Neutrophil (primary cell): Measurements from ENCODE around the gene SENP5.
"Not testable (repeated sequence)": the region's sequence is repeated elsewhere in the genome, so short reads cannot be mapped to it uniquely, and the experiment has no call there.

Source experiments
- H3K27ac ChIP-seq: fragments of 200-600 bp; sonication (generic); 2 replicates; pipeline ENCODE4 v1.5.1; 2016; ENCODE audit warnings: mild to moderate bottlenecking, moderate library complexity
- H3K27me3 ChIP-seq: fragments of 200-600 bp; sonication (generic); 2 replicates; pipeline ENCODE4 v1.6.0; 2016; ENCODE audit warnings: mild to moderate bottlenecking
- H3K36me3 ChIP-seq: fragments of 200-600 bp; sonication (generic); 2 replicates; pipeline ENCODE4 v1.5.1; 2017
- H3K4me1 ChIP-seq, 2 experiments: fragments of 200-600 bp in 1 of 2; sonication (generic) in 1 of 2; 1 replicate in 1 of 2; 2 replicates in 1 of 2; pipeline versions ENCODE4 v1.5.1 to v1.6.1; 2013 to 2016; ENCODE audit warnings: low read depth in 1 of 2, low read length in 1 of 2, mild to moderate bottlenecking in 1 of 2, moderate library complexity in 1 of 2; ENCODE audit not compliant: control insufficient read depth in 1 of 2, insufficient read depth in 1 of 2
- H3K4me3 ChIP-seq, 2 experiments: fragments of 200-600 bp in 1 of 2; sonication (generic) in 1 of 2; 1 replicate in 1 of 2; 2 replicates in 1 of 2; pipeline ENCODE4 v1.5.1; 2013 to 2016; ENCODE audit warnings: low read depth in 1 of 2, low read length in 1 of 2, mild to moderate bottlenecking in 1 of 2, moderate library complexity in 1 of 2
- H3K9me3 ChIP-seq: fragments of 200-600 bp; sonication (generic); 2 replicates; pipeline ENCODE4 v1.5.1; 2016
- TF ChIP-seq, protein P1 (sequence below): fragments of 200-600 bp; sonication (generic); IDR thresholded peaks from 2 replicates; pipeline ENCODE4 v1.5.1; 2016; ENCODE audit warnings: antibody characterized with exemption

Gene SENP5, protein sequence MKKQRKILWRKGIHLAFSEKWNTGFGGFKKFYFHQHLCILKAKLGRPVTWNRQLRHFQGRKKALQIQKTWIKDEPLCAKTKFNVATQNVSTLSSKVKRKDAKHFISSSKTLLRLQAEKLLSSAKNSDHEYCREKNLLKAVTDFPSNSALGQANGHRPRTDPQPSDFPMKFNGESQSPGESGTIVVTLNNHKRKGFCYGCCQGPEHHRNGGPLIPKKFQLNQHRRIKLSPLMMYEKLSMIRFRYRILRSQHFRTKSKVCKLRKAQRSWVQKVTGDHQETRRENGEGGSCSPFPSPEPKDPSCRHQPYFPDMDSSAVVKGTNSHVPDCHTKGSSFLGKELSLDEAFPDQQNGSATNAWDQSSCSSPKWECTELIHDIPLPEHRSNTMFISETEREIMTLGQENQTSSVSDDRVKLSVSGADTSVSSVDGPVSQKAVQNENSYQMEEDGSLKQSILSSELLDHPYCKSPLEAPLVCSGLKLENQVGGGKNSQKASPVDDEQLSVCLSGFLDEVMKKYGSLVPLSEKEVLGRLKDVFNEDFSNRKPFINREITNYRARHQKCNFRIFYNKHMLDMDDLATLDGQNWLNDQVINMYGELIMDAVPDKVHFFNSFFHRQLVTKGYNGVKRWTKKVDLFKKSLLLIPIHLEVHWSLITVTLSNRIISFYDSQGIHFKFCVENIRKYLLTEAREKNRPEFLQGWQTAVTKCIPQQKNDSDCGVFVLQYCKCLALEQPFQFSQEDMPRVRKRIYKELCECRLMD

DNA sequence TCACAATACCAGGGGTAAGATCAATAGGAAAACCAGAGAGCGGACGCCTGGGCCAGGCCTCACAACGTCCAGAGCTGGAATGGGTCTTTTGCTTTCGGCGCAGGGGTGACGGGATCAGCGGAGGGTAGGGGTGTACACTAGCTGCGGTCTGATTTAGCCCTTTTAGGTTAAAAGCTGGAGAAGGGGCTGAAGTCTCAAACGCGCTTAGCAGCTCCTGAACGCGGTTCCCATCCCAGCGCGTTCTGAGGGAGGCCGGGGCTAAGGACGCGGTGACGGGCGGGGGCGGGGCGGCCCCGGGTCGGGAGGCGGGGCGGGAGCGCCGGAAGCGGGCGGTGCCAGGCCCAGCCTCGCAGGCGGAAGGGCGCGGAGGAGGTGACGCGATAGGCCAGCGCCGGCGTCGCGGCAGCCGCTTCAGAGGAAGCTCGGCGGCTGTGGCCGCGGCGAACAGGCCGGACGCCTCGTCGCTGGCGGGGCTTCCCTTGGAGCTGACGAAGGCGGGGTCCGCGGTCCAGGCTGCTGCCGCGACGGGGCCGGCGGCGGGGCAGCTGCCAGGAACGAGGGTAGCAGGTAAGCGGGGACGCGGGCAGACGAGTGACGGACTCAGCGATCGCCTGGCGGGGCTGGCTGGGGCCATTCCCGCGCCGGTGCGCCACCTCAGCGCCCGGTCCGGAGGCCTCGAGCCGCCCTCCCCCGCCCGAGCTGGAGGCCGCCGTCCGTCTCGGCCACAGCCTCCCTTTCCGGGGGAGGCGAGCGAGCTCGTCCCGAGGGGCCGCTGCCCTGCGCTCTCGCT is at the start of gene SENP5:
TSS of gene SENP5 (plus strand) at position 414 of the 790 bp plus-strand sequence. CDS start 17,262 bp downstream, outside the sequence.
- Histone ChIP-seq H3K4me3 (peak within 1 kb of the TSS; percentile 83 to 91), H3K27me3 (no peaks in the 10 kb centered on the region), H3K4me1 (peaks cover 19 to 20% of the 10 kb centered on the region in 2 experiments), H3K9me3 (no peaks in the 10 kb centered on the region), H3K27ac (peak within 1 kb of the TSS; percentile 93), H3K36me3 (peaks cover 6% of the 10 kb centered on the region)
- TF ChIP-seq, protein P1, sequence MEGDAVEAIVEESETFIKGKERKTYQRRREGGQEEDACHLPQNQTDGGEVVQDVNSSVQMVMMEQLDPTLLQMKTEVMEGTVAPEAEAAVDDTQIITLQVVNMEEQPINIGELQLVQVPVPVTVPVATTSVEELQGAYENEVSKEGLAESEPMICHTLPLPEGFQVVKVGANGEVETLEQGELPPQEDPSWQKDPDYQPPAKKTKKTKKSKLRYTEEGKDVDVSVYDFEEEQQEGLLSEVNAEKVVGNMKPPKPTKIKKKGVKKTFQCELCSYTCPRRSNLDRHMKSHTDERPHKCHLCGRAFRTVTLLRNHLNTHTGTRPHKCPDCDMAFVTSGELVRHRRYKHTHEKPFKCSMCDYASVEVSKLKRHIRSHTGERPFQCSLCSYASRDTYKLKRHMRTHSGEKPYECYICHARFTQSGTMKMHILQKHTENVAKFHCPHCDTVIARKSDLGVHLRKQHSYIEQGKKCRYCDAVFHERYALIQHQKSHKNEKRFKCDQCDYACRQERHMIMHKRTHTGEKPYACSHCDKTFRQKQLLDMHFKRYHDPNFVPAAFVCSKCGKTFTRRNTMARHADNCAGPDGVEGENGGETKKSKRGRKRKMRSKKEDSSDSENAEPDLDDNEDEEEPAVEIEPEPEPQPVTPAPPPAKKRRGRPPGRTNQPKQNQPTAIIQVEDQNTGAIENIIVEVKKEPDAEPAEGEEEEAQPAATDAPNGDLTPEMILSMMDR = peak; percentile 43

DNA sequence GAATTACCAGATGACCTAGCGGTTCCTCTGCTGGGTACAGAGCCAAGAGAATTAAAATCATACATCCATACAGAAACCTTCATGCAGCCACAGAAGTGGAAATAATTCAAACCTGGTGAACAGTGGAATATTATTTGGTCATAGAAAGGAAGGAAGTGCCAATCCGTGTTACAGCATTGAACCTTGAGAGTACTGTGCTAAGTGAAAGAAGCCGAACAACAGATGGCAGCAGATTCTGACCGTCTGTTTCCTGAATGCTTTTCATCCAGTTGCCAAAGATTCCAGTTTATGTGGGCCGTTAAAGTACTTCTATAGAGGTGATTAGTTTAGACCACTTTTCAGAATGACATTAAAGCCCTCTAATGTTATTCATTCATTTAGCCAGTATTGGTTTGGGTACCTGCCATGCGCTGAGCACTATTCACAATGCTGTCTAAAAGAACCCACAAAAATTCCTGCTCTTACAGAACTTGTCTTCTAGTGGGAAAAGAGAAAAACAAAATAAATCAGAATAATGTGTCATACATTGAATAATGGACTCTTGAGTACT is 45.8 kb upstream of the SENP5 start:
- Histone ChIP-seq H3K4me3 (no peak overlapping the region), H3K27me3 (no peaks in the 10 kb centered on the region), H3K9me3 (no peaks in the 10 kb centered on the region), H3K36me3 (peaks cover 99% of the 10 kb centered on the region), H3K4me1 (no peaks in the 10 kb centered on the region), H3K27ac (no peak overlapping the region)
- TF ChIP-seq, protein P1 = no peak

DNA sequence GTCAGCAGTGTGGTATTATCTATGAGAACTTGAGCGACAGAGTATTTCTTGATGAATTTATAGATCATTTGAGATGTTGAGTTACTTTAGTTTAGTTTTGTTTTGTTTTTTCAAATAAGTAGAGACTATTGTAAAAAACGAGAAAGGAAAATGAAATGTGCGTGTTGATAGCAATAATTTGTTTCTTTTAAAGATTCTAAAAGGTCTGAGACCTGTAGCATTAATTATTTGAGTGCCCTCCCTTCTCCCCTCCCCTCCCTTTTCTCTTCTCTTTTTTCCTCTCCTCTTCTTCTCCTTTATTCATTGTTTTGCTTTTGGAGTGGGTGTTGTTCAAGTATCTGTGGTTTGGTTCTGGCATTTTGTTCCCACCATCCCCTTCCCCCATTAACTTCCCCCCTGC is 38.1 kb upstream of the SENP5 start:
- H3K36me3 ChIP-seq = peaks cover 85% of the 10 kb centered on the region
- H3K27ac ChIP-seq = not testable (repeated sequence)

DNA sequence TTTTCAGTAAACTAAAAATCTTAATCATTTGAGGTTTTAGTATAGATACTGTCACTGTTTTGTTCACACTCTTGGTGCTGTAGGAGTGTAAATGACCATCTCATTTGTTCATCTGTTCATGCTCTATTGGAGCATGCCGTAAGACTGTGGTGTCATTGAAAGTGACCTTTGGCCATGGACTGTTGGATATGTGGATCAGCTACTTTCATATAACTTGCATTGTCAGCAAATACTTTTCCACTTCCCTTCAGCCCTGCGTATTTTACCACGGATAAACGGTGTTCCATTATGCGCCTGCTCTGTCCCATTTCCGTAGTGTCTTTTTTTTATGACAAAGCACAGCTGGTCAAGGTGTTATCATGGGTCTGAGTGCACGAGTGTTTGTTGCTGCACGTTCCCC is 32.6 kb upstream of the SENP5 start:
- no peak overlapping the region for H3K27ac ChIP-seq
- TF ChIP-seq, protein P1 = no peak
- no peaks in the 10 kb centered on the region for H3K27me3 ChIP-seq
- H3K9me3 ChIP-seq = no peaks in the 10 kb centered on the region
- H3K36me3 ChIP-seq = peaks cover 30% of the 10 kb centered on the region
- no peak overlapping the region for H3K4me3 ChIP-seq
- H3K4me1 ChIP-seq = no peaks in the 10 kb centered on the region

More for the DNA sequence above, 38.1 kb upstream of the SENP5 start:
- not testable (repeated sequence) for H3K4me1 ChIP-seq, H3K4me3 ChIP-seq, H3K9me3 ChIP-seq, H3K27me3 ChIP-seq

DNA sequence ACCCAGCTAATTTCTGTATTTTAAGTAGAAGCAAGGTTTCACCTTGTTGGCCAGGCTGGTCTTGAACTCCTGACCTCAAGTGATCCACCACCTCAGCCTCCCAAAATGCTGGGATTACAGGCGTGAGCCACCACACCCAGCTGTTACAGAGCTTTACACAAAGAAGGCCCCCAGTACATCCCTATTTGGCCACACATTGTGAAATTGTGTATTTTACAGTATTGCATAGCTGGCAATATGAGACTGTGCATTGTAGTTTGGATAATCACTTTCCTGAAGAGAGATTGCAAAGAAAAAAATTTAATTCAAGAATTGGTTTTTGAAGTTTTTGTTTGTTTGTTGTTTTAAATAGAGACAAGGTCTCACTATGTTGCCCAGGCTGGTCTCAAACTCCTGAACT is 31.1 kb upstream of the SENP5 start:
- not testable (repeated sequence) for H3K27ac ChIP-seq, H3K27me3 ChIP-seq, H3K9me3 ChIP-seq, H3K4me3 ChIP-seq, H3K4me1 ChIP-seq
- H3K36me3 ChIP-seq = peaks cover 15% of the 10 kb centered on the region

DNA sequence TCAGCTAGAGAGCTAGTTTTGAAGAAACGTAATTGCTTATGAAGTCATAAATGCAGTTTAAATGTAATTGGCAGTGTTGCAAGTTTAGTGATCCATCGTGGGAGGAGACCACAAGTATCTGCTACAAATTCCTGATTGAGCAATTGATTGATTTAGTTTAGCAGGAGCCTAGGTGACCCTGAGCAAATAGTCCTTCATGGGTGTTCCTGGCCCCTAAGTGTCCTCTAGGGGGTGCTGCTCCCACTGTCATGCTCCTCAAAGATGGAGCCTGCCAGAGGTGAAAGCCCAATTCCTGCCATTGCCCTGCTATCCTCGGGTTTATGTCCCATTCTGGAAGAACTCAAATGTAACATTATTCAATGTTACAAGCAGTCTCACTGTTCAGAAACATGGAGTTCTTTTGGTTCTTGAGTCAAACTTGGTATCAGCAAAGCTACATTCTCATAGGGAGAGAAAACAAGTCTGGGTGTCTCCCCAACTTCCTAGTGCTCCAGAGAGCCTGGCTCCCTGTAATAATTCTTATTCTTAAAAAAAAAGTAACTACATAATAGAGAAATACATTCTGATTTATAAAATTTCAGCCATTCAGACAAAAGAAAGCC is 29.8 kb upstream of the SENP5 start:
- Histone ChIP-seq H3K27ac (no peak overlapping the region), H3K36me3 (peaks cover 2% of the 10 kb centered on the region), H3K9me3 (no peaks in the 10 kb centered on the region), H3K27me3 (no peaks in the 10 kb centered on the region), H3K4me3 (no peak overlapping the region), H3K4me1 (no peaks in the 10 kb centered on the region)
- TF ChIP-seq, protein P1 = peak; percentile 53

DNA sequence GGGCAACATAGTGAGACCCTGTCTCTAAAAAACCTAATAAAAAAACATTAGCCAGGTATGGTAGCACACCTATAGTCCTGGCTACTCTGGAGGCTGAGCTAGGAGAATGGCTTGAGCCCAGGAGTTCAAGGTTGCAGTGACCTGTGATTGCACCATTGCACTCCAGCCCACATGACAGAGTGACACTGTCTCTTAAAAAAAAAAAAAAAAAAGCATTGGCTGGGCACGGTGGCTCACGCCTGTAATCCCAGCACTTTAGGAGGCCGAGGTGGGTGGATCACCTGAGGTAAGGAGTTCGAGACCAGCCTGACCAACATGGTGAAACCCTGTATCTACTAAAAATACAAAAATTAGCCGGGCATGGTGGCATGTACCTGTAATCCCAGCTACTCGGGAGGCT is 28.4 kb upstream of the SENP5 start:
- H3K9me3 ChIP-seq, H3K4me3 ChIP-seq, H3K27me3 ChIP-seq, H3K27ac ChIP-seq, H3K36me3 ChIP-seq, H3K4me1 ChIP-seq: not testable (repeated sequence)
